Stimulated activated CD8-positive, alpha-beta memory T cell treated with anti-CD3 and anti-CD28 coated beads, Interleukin-4, amount 100 ng/mL, for 48 hours (primary cell): ENCODE results near the gene GLCCI1.
"Not testable (repeated sequence)": the region's sequence is repeated elsewhere in the genome, so short reads cannot be mapped to it uniquely, and the experiment has no call there.

ENCODE experiments used
- DNase-seq: peaks from one replicate; pipeline ENCODE4 v3.0.0-alpha.2; 2020

The GLCCI1 gene

GRCh38 chr7:7992506-7992905, 23.9 kb downstream of the GLCCI1 start:
- DNase-seq, result no peak

GRCh38 chr7:7995348-7995747, 26.8 kb downstream of the GLCCI1 start:
- DNase-seq, result not testable (repeated sequence)

DNA sequence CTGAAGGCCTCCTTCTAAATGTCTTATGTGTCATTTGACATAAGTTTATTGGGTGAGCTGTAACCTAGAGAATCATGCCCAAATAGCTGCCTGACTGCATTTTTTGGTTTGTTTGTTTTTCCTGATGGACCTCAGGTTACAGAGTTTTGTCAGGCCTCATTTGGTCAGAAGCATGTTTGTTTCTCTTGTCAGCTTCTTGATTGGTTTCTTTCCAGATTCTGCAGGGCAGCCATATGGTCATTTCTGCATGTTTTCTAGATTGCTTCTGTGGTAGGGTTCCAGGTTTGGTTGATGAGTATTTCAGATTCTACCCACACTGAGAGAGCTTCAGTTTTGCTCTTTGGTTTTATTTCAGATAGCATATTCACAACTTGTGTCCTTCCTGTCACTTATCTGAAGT, 28.0 kb downstream of the GLCCI1 start:
- DNase-seq, result no peak

GRCh38 chr7:8000315-8000941, 31.8 kb downstream of the GLCCI1 start:
- no peak for DNase-seq

GRCh38 chr7:8003077-8003476, 34.5 kb downstream of the GLCCI1 start:
- DNase-seq, result no peak

GRCh38 chr7:8005279-8005678, 36.7 kb downstream of the GLCCI1 start:
- no peak for DNase-seq

DNA sequence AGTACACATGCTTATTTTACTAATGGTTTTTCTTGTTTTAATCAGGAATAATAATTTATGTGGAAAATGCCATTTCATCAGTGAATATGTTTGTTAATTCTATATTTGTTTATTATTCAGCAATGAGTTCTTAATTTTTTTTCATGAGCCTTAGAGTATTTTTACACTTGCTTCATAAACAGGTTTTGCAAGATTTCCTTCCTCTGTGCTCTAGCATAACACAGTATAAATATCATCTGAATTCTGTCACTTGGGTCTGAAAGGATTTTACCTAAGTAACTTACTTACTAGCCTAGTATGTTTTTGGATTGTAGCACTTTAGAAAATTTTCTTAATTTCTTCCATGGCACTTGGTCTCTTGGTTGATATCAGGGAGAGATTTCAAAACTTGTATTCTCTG, 45.8 kb downstream of the GLCCI1 start:
- DNase-seq, result no peak

GRCh38 chr7:8015100-8015745, 46.6 kb downstream of the GLCCI1 start:
- no peak for DNase-seq

GRCh38 chr7:8015746-8016120, 47.1 kb downstream of the GLCCI1 start:
- DNase-seq, result no peak

DNA sequence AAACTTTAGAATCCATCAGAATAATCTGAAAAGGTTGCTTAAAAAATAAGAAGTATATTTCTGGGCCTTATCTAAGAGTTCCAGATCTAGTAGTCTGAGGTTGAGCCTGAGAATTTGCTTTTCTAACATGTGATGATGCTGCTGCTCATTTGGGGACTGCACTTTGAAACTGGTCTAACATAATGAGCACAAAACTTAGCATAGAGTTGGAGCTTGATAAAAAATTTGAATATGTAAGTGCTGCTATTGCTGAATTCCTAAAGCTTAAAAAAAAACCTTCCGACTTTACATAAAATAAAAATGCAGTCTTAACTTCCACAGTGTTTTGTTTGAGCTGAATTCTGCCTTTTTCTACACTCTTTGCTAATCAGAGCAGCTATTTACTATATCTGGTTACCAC, 48.8 kb downstream of the GLCCI1 start:
- DNase-seq, result no peak

DNA sequence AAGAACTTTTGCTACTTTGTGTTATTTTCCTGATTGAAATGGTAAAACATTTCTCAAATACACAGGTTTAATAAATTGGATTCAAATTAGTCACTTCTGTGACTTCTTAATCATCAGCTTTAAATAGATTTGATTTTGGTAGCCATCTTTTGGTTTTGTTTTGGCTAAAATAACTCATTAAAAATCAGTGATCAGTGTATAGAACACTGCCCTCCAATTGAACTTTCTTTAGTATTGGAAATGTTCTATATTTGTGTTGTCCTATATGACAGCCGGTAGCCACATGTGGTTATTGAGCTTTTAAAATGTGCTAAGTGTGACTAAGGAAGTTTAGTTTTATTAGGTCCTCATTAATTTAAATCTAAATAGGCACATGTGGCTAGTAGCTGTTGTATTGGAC, 50.4 kb downstream of the GLCCI1 start:
- DNase-seq, result no peak

DNA sequence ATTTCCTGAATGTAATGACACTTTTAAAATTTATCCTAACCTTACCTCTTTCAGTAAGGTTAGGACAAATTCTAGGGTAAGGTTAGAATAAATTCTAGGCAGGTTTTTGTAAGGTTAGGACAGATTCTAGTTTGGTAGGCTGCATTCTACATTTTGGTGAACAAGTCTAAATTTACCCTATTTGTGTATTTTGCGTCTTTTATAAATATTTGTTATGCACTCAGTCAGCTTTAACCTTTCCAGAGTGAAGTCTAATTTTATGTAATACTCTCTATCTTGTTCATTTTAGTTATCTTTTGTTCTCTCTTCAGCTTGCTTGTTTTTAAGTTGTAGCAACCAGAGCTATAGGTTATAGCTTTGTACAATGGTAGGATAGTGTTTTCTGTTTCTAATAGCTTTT, 54.0 kb downstream of the GLCCI1 start:
- no peak for DNase-seq

DNA sequence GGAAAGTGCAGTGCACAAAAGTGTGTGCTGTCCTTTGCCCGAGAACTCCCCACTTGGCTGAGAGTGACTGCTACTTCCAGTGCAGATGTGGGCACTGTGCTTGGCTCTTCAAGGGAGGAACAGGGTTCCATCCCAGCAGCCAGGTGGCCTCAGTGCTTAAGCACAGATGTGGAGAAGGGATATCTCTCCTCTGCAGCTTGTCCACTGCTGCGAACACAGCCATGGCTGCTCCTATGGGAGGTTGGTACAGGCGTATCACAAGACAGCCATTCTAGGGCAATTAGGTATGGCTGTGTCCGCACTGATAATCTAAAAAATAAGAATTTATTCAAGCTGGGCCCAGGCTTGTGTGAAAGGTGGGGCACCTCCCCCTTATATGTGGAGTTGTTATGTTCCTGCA, 66.6 kb downstream of the GLCCI1 start:
- no peak for DNase-seq

DNA sequence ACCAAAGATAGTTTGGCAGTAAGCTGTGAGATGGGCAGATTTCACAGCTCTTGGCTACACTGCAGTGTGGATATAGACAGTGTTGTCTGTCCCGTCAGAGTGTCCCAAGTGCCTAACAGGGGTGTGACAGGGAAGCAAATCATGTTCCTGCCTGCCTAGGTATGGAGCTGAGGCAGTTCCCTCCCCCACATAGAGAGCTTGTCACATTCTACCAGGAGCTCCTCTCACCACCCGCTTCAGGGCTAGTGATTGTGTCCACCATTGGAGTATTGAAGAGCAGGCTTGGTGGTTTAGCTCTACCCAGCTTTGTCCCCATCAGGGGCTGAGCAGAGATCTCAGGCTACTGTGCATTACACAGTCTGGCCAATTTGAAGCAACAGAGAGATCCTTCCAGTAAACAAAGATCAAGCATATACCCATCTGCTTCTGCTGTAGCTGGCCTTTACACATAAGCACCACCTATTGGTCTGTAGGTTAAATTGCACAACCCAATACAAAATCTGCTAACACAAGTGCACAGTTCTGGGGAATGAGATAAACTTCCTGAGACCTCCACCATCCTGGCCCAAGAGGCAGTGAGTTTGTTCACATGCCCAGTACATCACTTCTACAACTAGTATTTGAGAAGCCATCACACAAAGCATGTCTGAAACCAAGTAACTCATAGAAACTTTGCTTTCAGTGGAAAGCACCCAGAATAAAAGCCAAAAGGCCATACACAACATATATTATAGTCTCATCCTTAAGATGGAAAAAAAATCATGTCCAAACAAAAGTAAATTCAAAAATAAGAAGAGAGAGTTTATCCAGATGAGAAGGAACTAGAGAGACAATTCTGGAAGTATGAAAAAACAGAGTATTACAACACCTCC, 67.3 kb downstream of the GLCCI1 start:
- DNase-seq, result no peak

DNA sequence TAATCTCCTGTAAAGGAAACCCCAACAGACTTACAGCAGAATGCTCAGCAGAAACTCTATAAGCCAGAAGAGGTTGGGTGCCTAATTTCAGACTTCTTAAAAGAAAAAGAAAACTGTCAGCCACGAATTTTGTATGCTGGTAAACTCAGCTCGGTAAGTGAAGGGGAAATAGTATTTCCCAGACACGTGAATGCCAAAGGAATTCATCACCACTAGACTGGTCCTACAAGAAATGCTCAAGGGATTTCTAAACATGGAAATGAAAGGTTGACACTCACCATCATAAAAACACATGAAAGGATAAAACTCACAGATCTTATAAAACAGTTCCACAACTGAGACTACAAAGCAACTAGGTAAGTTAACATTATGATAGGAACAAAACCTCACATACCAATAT, 68.6 kb downstream of the GLCCI1 start:
- no peak for DNase-seq

- no peak for DNase-seq
These were observed 72.3 kb downstream of the GLCCI1 start for GRCh38 chr7:8040768-8041369.

- no peak for DNase-seq
These were observed 74.4 kb downstream of the GLCCI1 start for GRCh38 chr7:8042796-8043535.

DNA sequence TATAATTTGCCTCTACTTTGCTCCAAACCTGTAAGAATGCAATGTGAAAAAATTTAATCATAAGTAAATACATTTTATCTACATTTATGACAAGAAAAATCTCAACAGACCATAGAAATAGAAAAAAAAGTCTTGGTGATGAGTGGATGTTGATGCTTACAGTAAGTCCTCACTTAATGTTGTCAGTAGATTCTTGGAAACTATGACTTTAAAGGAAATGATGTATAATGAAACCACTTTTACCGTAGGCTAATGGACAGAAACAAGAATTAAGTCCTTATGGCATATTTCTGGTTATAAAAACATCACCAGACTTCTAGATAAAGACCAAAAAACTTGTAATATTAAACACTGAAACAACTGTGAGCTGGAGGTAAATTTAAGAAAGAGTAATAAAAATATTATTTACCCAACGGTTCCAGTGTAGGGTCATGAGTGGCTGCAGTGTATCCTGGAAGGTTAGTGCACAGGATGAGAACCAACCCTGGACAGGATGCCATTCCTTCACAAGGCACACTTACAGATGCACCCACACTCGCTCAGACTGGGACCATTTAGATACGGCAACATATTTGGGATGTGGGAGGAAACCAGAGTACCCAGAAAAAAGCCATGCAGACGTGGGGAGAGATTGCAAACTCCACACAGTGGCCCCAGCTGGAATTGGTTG, 76.3 kb downstream of the GLCCI1 start:
- no peak for DNase-seq

DNA sequence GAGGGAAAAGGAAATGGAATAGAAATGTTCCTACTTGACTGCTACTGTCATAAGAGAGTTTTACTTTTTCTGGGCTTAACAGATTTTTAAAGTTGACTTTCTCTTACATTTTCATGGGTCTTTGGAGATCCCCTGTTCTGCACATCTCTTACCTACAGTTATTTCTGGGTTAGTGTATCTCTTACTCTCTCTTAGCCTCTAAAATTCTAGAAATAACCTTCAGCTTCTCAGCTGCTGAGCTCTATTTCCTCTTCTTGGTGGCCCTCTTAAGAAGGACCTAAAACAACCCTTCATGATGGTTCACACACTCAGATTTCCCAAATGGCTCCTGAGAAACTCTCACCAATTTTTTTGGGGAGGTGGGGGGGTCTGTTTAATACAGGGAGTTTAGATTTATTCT, 79.5 kb downstream of the GLCCI1 start:
- not testable (repeated sequence) for DNase-seq

DNA sequence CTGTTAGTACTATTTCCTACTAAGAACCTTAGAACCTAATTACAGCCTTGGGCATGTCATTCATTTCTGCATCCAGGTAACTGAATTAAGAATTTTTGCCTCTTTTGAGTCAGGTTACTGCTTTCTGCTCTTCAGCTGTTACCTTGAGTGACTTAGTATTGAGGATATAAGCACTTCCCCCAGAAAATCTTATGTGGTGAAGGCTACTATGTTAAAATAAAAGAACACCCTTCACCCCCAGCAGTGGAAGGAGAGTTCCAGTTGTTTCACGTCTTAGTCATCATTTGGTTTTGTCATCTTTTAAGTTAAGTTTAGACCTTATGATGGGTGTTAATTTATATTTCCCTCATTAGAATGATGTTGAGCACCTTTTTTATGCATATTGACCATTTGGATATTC, 82.8 kb downstream of the GLCCI1 start:
- no peak for DNase-seq

GRCh38 chr7:8051998-8052397, 83.4 kb downstream of the GLCCI1 start:
- no peak for DNase-seq

DNA sequence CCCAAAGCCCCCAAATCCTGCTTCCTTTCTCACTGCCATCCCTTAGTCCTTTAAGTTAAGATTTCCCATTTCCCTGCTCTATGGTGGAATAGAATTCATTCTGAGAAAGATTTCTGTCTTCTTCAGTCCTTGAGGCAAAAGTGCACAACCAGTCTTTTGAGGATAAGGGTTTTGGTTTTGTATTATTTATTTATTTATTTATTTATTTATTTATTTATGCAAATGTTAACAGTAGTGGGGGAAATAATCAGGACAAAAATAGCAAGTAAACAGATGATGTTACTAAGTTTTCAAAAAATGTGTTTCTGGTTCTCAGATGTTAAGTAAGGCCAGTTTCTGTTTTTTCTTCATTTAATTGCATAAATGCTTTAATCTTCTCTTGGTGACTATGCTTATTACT, 84.2 kb downstream of the GLCCI1 start:
- no peak for DNase-seq
